Measurements from ENCODE around the gene EARS2.

Gene EARS2

GRCh38 chr16:23562505-23562904 is 5.4 kb upstream of the EARS2 start:
- ChIA-PET POLR2A (no interaction called here), CTCF (no interaction called here)
- no peak for TF ChIP-seq CTCF (IDR thresholded peaks at IDR 0.05; ENCODE audit: insufficient read depth, low read length, missing control alignments)
- no peak for DNase-seq (ENCODE audit: low read depth, low spot score)
- no peak overlapping the region for H3K4me3 ChIP-seq (ENCODE audit: low read depth, low read length)

- no peak for DNase-seq (ENCODE audit: low read depth, low spot score)
- no peak overlapping the region for H3K4me3 ChIP-seq (ENCODE audit: low read depth, low read length)
- ChIA-PET CTCF (interaction anchor here (0.7 kb wide), 1 partner anchor 13 kb away, joined by 3 read pairs; no protein-coding TSS in a partner anchor), POLR2A (no interaction called here)
- TF ChIP-seq CTCF (IDR thresholded peaks at IDR 0.05; ENCODE audit: insufficient read depth, low read length, missing control alignments) = no peak
These were observed 4.4 kb upstream of the EARS2 start for GRCh38 chr16:23561586-23561985.

GRCh38 chr16:23557779-23558702 is 891 bp upstream of the EARS2 start:
- POLR2A ChIA-PET = interaction anchor here (0.6 to 1.5 kb wide), 9 partner anchors 11 to 1581 kb away, joined by 3 to 6 read pairs (median 3); no protein-coding TSS in a partner anchor
- DNase-seq (ENCODE audit: low read depth, low spot score) = no peak

GRCh38 chr16:23554536-23554935 is 2.6 kb downstream of the EARS2 start:
- DNase-seq (ENCODE audit: low read depth, low spot score) = no peak
- no peak for TF ChIP-seq CTCF (IDR thresholded peaks at IDR 0.05; ENCODE audit: insufficient read depth, low read length, missing control alignments)
- ChIA-PET POLR2A (interaction anchor here (0.7 kb wide), 1 partner anchor 1262 kb away, joined by 3 read pairs; no protein-coding TSS in a partner anchor), CTCF (interaction anchor here (0.8 to 1.7 kb wide), 5 partner anchors 9 to 42 kb away, joined by 3 to 5 read pairs (median 4); partner anchors contain the start of gene NDUFAB1)
- no peak overlapping the region for H3K4me3 ChIP-seq (ENCODE audit: low read depth, low read length)

More at GRCh38 chr16:23557779-23558702, 891 bp upstream of the EARS2 start:
- CTCF ChIA-PET = interaction anchor here (0.6 to 3.1 kb wide), 20 partner anchors 9 to 375 kb away, joined by 3 to 21 read pairs (median 5); partner anchors contain the start of genes GGA2 and NDUFAB1
- peak overlapping the region; percentile 96 for H3K4me3 ChIP-seq (ENCODE audit: low read depth, low read length)
- TF ChIP-seq CTCF (IDR thresholded peaks at IDR 0.05; ENCODE audit: insufficient read depth, low read length, missing control alignments) = no peak

- DNase-seq (ENCODE audit: low read depth, low spot score) = no peak
- H3K4me3 ChIP-seq (ENCODE audit: low read depth, low read length) = no peak overlapping the region
- ChIA-PET CTCF (no interaction called here), POLR2A (no interaction called here)
- TF ChIP-seq CTCF (IDR thresholded peaks at IDR 0.05; ENCODE audit: insufficient read depth, low read length, missing control alignments) = no peak
These were observed 5.0 kb downstream of the EARS2 start for GRCh38 chr16:23552161-23552560.

GRCh38 chr16:23549938-23550337 is 7.2 kb downstream of the EARS2 start:
- no peak for DNase-seq (ENCODE audit: low read depth, low spot score)
- ChIA-PET CTCF (no interaction called here), POLR2A (no interaction called here)
- TF ChIP-seq CTCF (IDR thresholded peaks at IDR 0.05; ENCODE audit: insufficient read depth, low read length, missing control alignments) = no peak
- no peak overlapping the region for H3K4me3 ChIP-seq (ENCODE audit: low read depth, low read length)
